GM18870 (cell line): Measurements from ENCODE around the gene KCNQ1.
"Not testable (repeated sequence)": the region's sequence is repeated elsewhere in the genome, so short reads cannot be mapped to it uniquely, and the experiment has no call there.

Experiments
- ATAC-seq: cut with Tn5 transposase; IDR thresholded peaks from one replicate; pipeline ENCODE4 v1.9.1; 2021; ENCODE audit warnings: moderate library complexity; ENCODE audit not compliant: unreplicated experiment

KCNQ1 gene

DNA sequence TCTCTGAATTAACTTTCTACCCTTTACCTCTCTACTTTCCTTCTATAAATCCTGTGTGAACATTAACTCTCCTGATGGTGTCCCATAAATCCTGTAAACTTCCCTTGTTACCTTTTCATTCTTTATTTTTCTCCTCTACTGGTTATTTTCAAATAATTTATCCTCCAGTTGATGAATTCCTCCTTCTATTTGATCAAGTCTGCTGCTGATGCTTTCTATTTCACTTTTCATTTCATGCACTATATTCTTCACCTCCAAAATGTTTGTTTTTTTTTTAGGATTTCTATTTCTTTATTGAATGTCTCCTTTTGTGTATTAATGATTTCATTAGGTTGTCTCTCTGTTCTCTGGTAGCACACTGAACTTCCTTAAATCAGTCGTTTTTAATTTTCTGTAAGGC is 186.4 kb downstream of the KCNQ1 start:
- ATAC-seq, result no peak

DNA sequence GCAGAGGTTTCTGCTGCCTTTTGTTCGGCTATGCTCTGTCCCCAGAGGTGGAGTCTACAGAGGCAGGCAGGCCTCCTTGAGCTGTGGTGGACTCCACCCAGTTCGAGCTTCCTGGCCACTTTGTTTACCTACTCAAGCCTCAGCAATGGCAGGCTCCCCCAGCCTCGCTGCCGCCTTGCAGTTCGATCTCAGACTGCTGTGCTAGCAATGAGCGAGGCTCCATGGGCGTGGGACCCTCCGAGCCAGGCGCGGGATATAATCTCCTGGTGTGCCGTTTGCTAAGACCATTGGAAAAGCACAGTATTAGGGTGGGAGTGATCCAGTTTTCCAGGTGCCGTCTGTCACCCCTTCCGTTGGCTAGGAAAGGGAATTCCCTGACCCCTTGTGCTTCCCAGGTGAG is 195.0 kb downstream of the KCNQ1 start:
- not testable (repeated sequence) for ATAC-seq

DNA sequence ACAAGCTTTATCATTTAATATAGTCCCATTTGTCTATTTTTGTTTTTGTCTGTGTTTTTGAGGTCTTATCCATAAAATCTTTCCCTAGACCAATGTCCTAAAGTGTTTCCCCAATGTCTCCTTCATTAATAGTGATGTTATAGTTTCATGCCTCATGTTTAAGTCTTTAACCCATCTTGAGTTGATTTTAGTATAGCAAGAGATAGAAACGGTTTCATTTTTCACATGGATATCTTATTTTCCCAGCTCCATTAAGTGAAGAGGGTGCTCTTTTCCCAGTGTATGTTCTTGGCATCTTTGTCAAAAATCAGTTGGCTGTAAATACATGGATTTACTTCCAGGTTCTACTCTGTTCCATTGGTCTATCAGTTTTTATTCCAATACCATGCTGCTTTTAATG is 196.8 kb downstream of the KCNQ1 start:
- ATAC-seq, result no peak

DNA sequence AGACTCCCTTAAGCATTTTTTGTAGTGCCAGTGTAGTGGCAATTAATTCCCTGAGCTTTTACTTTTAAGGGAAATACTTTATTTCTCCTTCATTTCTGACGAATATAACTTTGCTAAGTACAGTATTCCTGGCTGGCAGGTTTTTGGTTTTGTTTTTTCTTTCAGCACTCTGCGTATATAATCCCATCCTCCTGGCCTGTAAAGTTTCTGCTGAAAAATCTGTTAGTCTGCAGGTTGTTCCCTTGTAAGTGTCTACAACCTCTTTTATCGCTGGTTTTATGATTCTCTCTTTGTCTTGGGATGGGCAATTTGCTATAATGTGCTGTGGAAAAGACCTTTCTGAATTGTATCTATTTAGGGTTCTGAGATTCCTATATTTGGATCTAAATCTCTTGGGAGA is 198.9 kb downstream of the KCNQ1 start:
- ATAC-seq, result no peak

GRCh38 chr11:2644844-2645778 is 200.3 kb downstream of the KCNQ1 start:
- no peak for ATAC-seq

DNA sequence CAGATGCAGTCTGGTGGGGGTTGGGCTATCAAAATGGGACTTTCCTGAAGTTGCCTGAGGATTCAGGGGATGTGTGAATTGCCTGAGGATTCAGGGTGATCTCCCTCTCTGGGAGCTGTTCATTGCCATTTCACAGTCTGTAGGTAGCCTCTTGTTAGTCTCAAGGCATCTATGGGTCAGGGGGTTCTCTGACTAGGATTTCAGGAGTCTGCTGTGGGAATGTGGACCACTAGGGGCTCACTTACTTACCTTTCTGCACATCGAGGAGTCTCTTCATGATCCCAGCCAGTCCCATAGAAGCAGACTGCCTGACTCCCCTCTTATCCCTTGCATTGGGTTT is 200.9 kb downstream of the KCNQ1 start:
- ATAC-seq, result no peak

- ATAC-seq, result no peak
Observed at GRCh38 chr11:2647167-2647566, 202.4 kb downstream of the KCNQ1 start.

- ATAC-seq, result no peak
Observed at GRCh38 chr11:2647953-2648352, 203.1 kb downstream of the KCNQ1 start.

DNA sequence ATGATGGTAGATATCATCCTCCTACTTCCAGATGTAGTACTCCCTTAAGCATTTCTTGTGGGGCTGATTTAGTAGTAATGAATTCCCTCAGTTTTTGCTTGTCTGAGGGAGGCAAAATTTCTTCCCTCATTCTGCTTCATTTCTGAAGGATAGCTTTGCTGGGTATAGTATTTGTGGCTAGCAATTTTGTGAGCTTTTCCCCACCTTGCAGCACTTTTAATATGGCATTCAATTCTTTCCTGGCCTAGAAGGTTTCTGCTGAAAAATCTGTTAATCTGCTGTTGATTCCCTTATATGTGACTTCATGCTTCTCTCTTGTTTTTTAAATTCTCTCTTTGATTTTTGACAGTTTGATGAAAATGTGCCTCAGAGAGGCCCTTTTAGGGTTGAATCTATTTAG is 204.6 kb downstream of the KCNQ1 start:
- no peak for ATAC-seq

- ATAC-seq, result no peak
Observed at GRCh38 chr11:2649848-2650247, 205.0 kb downstream of the KCNQ1 start.

- ATAC-seq, result no peak
Observed at GRCh38 chr11:2650343-2650867, 205.6 kb downstream of the KCNQ1 start.

DNA sequence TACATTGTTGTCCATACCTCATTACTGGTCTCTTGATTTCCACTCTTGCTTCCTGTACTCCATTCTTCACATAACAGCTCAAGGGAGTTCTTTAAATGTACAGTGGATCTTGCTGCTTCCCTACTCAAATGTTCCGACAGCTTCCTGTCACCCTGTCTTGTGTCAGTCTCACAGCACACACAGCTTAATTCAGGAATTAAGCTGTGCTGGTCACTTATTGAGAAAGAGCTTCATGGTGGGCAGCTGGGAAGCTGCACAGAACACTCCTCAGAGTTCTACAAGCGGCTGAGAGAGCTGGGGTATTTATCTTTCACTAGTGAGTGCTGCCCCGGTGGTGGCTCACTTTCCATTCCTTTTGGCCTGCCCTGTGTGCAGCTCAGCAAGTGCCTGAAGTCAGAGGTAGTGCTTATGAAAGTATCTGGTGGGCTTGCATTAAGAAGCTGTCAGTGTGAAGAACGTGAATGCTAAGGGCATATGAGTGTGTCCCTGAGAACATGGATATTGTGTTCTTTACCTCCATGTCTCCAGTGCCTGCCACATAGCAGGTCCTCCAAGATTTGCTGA is 206.3 kb downstream of the KCNQ1 start:
- ATAC-seq, result no peak

GRCh38 chr11:2651826-2652271 is 207.0 kb downstream of the KCNQ1 start:
- no peak for ATAC-seq

GRCh38 chr11:2652333-2653197 is 207.8 kb downstream of the KCNQ1 start:
- ATAC-seq, result no peak

DNA sequence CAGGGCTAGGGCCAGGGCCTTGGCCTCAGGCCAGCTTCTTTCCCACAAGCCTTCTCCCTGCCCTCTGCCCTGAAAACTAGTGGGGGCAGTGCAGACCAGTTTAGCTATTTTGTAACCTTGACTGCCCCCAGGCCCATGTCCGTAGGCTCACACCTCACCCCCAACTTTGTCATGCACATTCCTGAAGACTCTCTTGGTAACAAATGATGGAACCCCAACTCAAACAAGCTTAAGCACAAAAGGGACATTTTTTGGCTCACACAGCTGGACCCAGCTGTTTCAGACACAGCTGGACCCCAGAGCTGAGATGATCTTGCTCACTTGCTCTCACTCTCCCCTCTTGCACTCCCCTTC is 208.4 kb downstream of the KCNQ1 start:
- ATAC-seq, result no peak

DNA sequence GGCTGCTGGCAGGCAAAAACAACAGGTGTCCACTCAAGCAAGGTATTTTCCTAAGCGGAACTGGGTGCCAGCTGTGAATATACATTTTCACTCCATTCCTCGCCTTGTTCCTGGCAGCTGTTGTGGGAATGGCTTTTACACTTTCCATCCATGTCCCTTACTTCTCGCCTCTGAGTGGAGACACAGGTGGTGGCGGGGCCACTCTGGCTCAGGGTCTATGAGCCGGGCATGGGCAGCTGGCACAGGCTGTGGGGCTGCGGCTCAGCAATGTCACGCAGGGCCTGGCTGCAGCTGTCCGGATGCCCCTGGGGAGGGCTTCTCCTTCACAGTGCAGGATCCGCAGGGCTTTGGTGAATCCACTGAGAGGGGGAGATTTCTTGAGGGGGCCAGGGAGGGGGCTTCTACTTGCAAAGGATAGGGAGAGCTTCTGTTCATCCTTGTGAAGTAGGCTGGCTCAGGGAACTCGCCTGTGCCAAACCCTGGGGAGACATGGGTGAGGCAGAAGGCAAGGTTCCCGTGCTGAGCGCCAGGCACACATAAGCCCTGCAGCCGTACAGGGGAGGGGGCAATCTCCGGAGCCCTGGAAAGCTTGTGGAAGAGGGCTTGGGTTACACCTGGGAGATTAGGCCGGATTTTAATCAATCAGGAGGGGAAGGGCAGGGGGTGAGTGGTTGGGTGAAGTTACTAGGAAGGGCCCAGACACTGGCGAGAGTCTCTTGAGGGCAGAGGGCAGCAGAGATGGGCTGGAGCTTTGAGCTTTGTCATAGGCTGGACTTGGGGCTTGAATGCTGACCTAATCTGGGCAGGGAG is 209.3 kb downstream of the KCNQ1 start:
- no peak for ATAC-seq

- ATAC-seq, result no peak
Observed at GRCh38 chr11:2655016-2655719, 210.4 kb downstream of the KCNQ1 start.

DNA sequence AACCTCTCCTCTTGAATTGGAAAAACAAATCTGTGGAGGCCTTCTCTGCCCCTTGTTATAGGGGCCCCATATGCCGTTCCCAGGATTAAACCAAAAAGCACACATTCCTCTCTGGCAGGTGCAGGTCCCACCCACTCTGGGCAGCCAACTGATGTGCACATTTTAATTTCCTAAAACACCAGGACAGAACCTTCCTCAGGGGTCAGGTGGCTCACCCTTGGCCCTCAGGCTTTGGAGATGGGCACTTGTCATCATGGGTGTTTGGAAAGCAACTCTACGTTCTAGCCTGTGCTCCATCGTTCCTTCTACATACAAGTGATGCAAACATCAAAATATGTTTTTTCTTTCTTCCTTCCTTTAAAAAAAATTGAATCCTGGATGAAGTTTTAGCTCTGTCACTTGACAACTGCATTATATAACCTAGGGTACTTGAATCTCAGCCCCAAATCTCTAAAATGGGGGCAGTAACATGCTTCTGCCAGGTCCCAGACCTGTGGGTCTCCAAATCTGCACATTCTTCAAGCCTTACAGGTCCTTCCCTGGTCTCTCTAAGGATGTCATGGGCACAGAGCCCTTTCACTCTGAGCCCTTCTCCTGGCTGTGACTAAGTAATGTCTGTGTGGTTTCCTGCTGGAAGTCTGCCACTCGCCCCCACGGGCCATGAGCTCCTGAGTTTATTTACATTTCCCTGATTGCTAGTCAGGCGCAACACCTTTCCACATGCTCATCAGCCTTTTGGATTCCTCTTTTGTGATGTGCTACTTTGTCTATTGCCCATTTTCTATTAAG is 211.2 kb downstream of the KCNQ1 start:
- no peak for ATAC-seq

- no peak for ATAC-seq
Observed at GRCh38 chr11:2656859-2657258, 212.1 kb downstream of the KCNQ1 start.
